Neural cell (in vitro differentiated cells): ENCODE results near the gene PDE6G.

Experiments
- CTCF ChIP-seq: fragments of 450-650 bp; IDR thresholded peaks from 2 replicates; pipeline ENCODE4 v1.5.1; 2014; ENCODE audit warnings: antibody characterized with exemption, mild to moderate bottlenecking, moderate library complexity; ENCODE audit not compliant: poor library complexity, severe bottlenecking
- EP300 ChIP-seq: fragments of 450-650 bp; conservative IDR thresholded peaks from 2 replicates; pipeline ENCODE4 v1.6.1; 2014; ENCODE audit warnings: antibody characterized with exemption, mild to moderate bottlenecking, moderate library complexity; ENCODE audit not compliant: poor library complexity, severe bottlenecking
- EZH2 ChIP-seq: fragments of 200-600, 300-800 bp; shearing (Covaris generic), sonication (generic); IDR thresholded peaks from 2 replicates; pipeline ENCODE4 v1.6.1; 2014; ENCODE audit warnings: antibody characterized with exemption, low read length, borderline replicate concordance, mild to moderate bottlenecking; ENCODE audit not compliant: insufficient read depth, poor library complexity, severe bottlenecking
- POLR2AphosphoS5 ChIP-seq: IDR thresholded peaks from 2 replicates; pipeline ENCODE4 v1.6.1; 2012
- RAD21 ChIP-seq: fragments of 450-650 bp; conservative IDR thresholded peaks from 2 replicates; pipeline ENCODE4 v1.6.1; 2014; ENCODE audit warnings: antibody characterized with exemption, mild to moderate bottlenecking, moderate library complexity
- REST ChIP-seq: IDR thresholded peaks from 2 replicates; pipeline ENCODE4 v1.6.1; 2012; ENCODE audit warnings: borderline replicate concordance
- TAF1 ChIP-seq: IDR thresholded peaks from 2 replicates; pipeline ENCODE4 v1.6.1; 2012; ENCODE audit warnings: low read depth

GRCh38 chr17:81676906-81677305 lies 20.6 kb upstream of the PDE6G start:
- TF ChIP-seq CTCF (no peak), POLR2AphosphoS5 (no peak), TAF1 (no peak), EZH2 (no peak), EP300 (no peak), RAD21 (no peak), REST (no peak)
